ENCODE results near the gene WDR48. TPM values are rescaled to one million over a fixed set of nuclear protein-coding genes. Genes with fewer than 3 reads are reported as not detected.

The WDR48 gene
- total RNA-seq, 4 donors from 2014 or later = 49.8 to 83.2 (median 69.3) TPM

GRCh38 chr3:39121621-39122020 is 69.8 kb downstream of the WDR48 start:
- H3K9me3 ChIP-seq = no peaks in the 10 kb centered on the region
- WGBS, 2 donors = 90 to 92% methylated on average over 2 of the region's 2 CpGs
- no peak for DNase-seq
- no peak overlapping the region for H3K27ac ChIP-seq
- no peak overlapping the region for H3K4me3 ChIP-seq (replicated peaks in 1 of 3)
- intact Hi-C loops (cut with DNase I) = loop anchor here (5.0 kb wide), 1 partner anchor 161 kb away; the partner anchor contains the start of gene CX3CR1
- no peaks in the 10 kb centered on the region for H3K4me1 ChIP-seq
- TF ChIP-seq CTCF (IDR thresholded peaks at IDR 0.05) (no peak), POLR2A (IDR thresholded peaks at IDR 0.05) (no peak)
- no peaks in the 10 kb centered on the region for H3K27me3 ChIP-seq
- H3K36me3 ChIP-seq = peaks cover 0 to 14% of the 10 kb centered on the region in 2 donors

DNA sequence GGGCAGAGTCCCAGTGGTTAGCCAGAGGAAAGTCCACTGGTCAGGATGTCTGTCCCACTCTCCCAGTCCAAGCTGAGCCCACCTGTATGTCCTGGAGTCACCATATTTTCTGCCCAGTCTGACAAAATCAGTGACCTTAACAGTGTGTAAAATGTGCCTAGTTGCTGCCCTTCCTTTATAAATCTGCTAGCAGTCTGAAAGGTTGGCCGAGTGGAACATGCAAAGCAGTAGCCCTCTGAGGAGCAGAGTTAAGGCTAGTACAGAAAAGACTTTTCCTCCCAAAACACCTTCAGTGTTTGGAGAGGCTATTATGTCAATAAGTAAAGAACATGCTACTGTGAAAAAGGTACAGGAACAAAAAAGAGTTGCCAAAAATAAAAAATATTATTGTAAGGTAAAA is 71.0 kb downstream of the WDR48 start:
- no peaks in the 10 kb centered on the region for H3K9me3 ChIP-seq
- H3K27ac ChIP-seq = no peak overlapping the region
- H3K27me3 ChIP-seq = no peaks in the 10 kb centered on the region
- H3K4me1 ChIP-seq = no peaks in the 10 kb centered on the region
- intact Hi-C loops (cut with DNase I) = loop anchor here (5.0 kb wide), 1 partner anchor 159 kb away; the partner anchor contains the start of gene CX3CR1
- TF ChIP-seq CTCF (IDR thresholded peaks at IDR 0.05) (no peak), POLR2A (IDR thresholded peaks at IDR 0.05) (no peak)
- H3K4me3 ChIP-seq (replicated peaks in 1 of 3) = no peak overlapping the region
- 84 to 88% methylated on average over 1 of the region's 1 CpG for WGBS, 2 donors
- DNase-seq = no peak
- peaks cover 0 to 13% of the 10 kb centered on the region in 2 donors for H3K36me3 ChIP-seq

- no peak overlapping the region for H3K4me3 ChIP-seq (replicated peaks in 1 of 3)
- DNase-seq = peak; percentile 42 to 46
These were observed 73.3 kb downstream of the WDR48 start for GRCh38 chr3:39124876-39125840.

DNA sequence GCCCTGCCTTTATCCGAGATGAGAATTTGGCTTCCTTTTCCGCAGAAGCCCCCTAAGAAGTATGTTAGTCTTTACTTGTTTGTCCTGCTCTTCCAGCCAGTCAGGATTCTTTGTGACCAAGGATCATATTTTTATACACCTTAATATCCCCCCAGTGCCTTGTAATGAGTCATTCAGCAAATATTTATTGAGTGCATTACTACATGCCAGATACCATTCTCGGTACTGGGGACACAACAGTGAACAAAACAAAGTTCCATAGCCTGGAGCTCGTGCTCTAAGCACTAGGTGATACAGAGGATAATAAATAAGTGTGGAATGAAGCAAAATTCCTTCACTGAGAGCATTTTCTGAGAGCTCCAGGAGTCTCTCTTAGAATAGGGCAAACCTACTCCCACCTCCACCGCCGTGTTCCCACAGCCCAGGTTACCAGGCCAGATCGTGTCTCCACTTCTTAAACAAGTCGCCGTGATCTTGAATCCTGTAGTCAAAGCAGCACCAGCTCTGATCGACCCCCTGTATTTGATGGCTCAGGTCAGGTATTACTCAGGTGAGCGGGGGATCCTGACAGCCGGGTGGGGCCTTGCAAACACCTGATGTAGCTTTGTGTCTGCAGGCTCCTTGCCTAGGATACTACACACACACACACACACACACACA is 74.2 kb downstream of the WDR48 start:
- intact Hi-C loops (cut with DNase I) = loop anchor here (5.0 kb wide), 1 partner anchor 166 kb away; no protein-coding TSS in a partner anchor
- TF ChIP-seq POLR2A (IDR thresholded peaks at IDR 0.05) = no peak
- TF ChIP-seq CTCF (IDR thresholded peaks at IDR 0.05) = no peak
- H3K27ac ChIP-seq = no peak overlapping the region

More at GRCh38 chr3:39124876-39125840, 73.3 kb downstream of the WDR48 start:
- H3K36me3 ChIP-seq = peaks cover 0 to 3% of the 10 kb centered on the region in 2 donors
- no peaks in the 10 kb centered on the region for H3K4me1 ChIP-seq
- no peaks in the 10 kb centered on the region for H3K9me3 ChIP-seq
- peak in 4 of 6 experiments; percentile 32 to 49 (median 43) for TF ChIP-seq CTCF (IDR thresholded peaks at IDR 0.05)
- no peak for TF ChIP-seq POLR2A (IDR thresholded peaks at IDR 0.05)
- 66 to 70% methylated on average over 5 of the region's 5 CpGs for WGBS, 2 donors
- H3K27me3 ChIP-seq = no peaks in the 10 kb centered on the region
- intact Hi-C loops (cut with DNase I) = loop anchor here (5.0 kb wide), 2 partner anchors 157 to 167 kb away; partner anchors contain the start of gene CX3CR1
- H3K27ac ChIP-seq = no peak overlapping the region

More for the DNA sequence above, 74.2 kb downstream of the WDR48 start:
- Histone ChIP-seq H3K4me3 (replicated peaks in 1 of 3) (no peak overlapping the region), H3K4me1 (no peaks in the 10 kb centered on the region), H3K27me3 (no peaks in the 10 kb centered on the region), H3K36me3 (no peaks in the 10 kb centered on the region), H3K9me3 (no peaks in the 10 kb centered on the region)
- 75 to 77% methylated on average over 12 of the region's 12 CpGs for WGBS, 2 donors
- DNase-seq = no peak

Data from thyroid gland (tissue), 4 donors.